Measurements from ENCODE around the gene CRIP2. TPM values are rescaled to one million over a fixed set of nuclear protein-coding genes. Genes with fewer than 3 reads are reported as not detected.

Gene CRIP2
- total and polyA plus RNA-seq, 2 donors (not counting 3 experiments of a cell fraction or from before 2014, with no cell fraction given) = 322 to 954 TPM

DNA sequence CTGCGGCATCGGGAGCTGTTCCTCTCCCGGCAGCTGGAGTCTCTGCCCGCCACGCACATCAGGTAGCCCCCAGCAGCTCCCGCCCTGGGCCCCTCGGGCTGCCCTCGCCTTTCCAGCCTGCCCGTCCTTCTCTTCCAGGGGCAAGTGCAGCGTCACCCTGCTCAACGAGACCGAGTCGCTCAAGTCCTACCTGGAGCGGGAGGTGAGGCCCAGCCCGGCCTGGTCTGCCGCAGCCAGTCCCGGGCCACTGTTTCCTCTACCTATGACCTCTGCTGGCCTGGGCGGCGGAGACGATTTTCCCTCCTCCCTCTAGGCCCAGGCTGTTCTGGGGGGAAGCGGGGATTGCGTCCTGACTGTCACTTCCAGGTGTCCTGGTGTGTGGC lies 24.5 kb upstream of the CRIP2 start:
- H3K9ac ChIP-seq (replicated peaks; ENCODE audit: extremely low read depth, insufficient read depth, low read length) = no peak overlapping the region
- BruUV-seq (replicated peaks) = no TSS peak
- CTCF ChIA-PET = no interaction called here
- dilution Hi-C loops (cut with MboI; ENCODE audit: extremely low pct_ligation_motif_present, low sequenced_read_pairs) = no loop called here
- H3K9me3 ChIP-seq (replicated peaks; ENCODE audit: control insufficient read depth, insufficient read depth, low read length) = no peaks in the 10 kb centered on the region
- H3K4me2 ChIP-seq (ENCODE audit: insufficient read depth, low read length) = no peak overlapping the region
- peaks cover 3 to 32% of the 10 kb centered on the region in 2 experiments for H3K36me3 ChIP-seq (ENCODE audit: control insufficient read depth in 2 of 2, extremely low read depth in 1 of 2, insufficient read depth in 2 of 2, low read length in 2 of 2)
- H4K20me1 ChIP-seq (replicated peaks; ENCODE audit: control insufficient read depth, extremely low read depth, insufficient read depth, low read length) = no peaks in the 10 kb centered on the region
- intact Hi-C loops (cut with micrococcal nuclease) = no loop called here
- TF ChIP-seq EZH2 (IDR thresholded peaks at IDR 0.05; ENCODE audit: borderline replicate concordance, low read depth, low read length, severe bottlenecking) (no peak), MYC (IDR thresholded peaks at IDR 0.05; ENCODE audit: low read depth, low read length) (no peak), FOS (IDR thresholded peaks at IDR 0.05; ENCODE audit: borderline replicate concordance, insufficient read depth, low read length) (no peak), GATA2 (IDR thresholded peaks at IDR 0.05; ENCODE audit: insufficient read depth, insufficient read length, low read depth, low read length) (no peak), POLR2AphosphoS5 (IDR thresholded peaks at IDR 0.05; ENCODE audit: insufficient read depth, low read depth, low read length) (no peak), JUN (IDR thresholded peaks at IDR 0.05; ENCODE audit: borderline replicate concordance, insufficient read depth, insufficient read length, low read depth) (no peak), POLR2A (IDR thresholded peaks at IDR 0.05; ENCODE audit: low read depth, low read length) (no peak)
- TF ChIP-seq, protein P1, sequence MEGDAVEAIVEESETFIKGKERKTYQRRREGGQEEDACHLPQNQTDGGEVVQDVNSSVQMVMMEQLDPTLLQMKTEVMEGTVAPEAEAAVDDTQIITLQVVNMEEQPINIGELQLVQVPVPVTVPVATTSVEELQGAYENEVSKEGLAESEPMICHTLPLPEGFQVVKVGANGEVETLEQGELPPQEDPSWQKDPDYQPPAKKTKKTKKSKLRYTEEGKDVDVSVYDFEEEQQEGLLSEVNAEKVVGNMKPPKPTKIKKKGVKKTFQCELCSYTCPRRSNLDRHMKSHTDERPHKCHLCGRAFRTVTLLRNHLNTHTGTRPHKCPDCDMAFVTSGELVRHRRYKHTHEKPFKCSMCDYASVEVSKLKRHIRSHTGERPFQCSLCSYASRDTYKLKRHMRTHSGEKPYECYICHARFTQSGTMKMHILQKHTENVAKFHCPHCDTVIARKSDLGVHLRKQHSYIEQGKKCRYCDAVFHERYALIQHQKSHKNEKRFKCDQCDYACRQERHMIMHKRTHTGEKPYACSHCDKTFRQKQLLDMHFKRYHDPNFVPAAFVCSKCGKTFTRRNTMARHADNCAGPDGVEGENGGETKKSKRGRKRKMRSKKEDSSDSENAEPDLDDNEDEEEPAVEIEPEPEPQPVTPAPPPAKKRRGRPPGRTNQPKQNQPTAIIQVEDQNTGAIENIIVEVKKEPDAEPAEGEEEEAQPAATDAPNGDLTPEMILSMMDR (IDR thresholded peaks at IDR 0.05; ENCODE audit: extremely low read depth in 1 of 2, insufficient read depth in 1 of 2, low read depth in 1 of 2, low read length in 2 of 2) = no peak
- TF ChIP-seq, protein P2, sequence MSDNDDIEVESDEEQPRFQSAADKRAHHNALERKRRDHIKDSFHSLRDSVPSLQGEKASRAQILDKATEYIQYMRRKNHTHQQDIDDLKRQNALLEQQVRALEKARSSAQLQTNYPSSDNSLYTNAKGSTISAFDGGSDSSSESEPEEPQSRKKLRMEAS (IDR thresholded peaks at IDR 0.05; ENCODE audit: insufficient read depth, insufficient read length) = no peak
- H3K4me1 ChIP-seq (ENCODE audit: control insufficient read depth, extremely low read depth, insufficient read depth, low read length) = no peaks in the 10 kb centered on the region
- no peak overlapping the region for H2AFZ ChIP-seq (ENCODE audit: low read depth, low read length)
- H3K4me3 ChIP-seq (replicated peaks in 1 of 3; ENCODE audit: insufficient read depth in 1 of 3, low read depth in 1 of 3, low read length in 3 of 3) = no peak overlapping the region
- H3K79me2 ChIP-seq (ENCODE audit: control insufficient read depth, insufficient read depth, low read length) = peaks cover 6% of the 10 kb centered on the region
- DNase-seq (ENCODE audit: low read depth, low spot score) = no peak
- FAIRE-seq = no peak
- H3K27ac ChIP-seq (ENCODE audit: insufficient read depth, low read depth, low read length) = no peak overlapping the region
- H3K9me1 ChIP-seq (replicated peaks; ENCODE audit: control insufficient read depth, extremely low read depth, insufficient read depth, low read length) = no peaks in the 10 kb centered on the region
- H3K27me3 ChIP-seq (ENCODE audit: control insufficient read depth in 2 of 2, insufficient read depth in 2 of 2, low read length in 2 of 2) = no peaks in the 10 kb centered on the region
- POLR2A ChIA-PET = no interaction called here

Data from endothelial cell of umbilical vein (primary cell).